ENCODE measurements around the gene XCR1.
"Not testable (repeated sequence)": the region's sequence is repeated elsewhere in the genome, so short reads cannot be mapped to it uniquely, and the experiment has no call there.

- TF ChIP-seq TEAD4 (CRISPR knock-in tag; IDR thresholded peaks at IDR 0.05); CTCF (IDR thresholded peaks at IDR 0.05); SMAD4 (CRISPR knock-in tag; IDR thresholded peaks at IDR 0.05); FOXJ3 (CRISPR knock-in tag; IDR thresholded peaks at IDR 0.05; ENCODE audit: borderline replicate concordance); ATF1 (CRISPR knock-in tag; IDR thresholded peaks at IDR 0.05); ZNF317 (CRISPR knock-in tag; IDR thresholded peaks at IDR 0.05; ENCODE audit: borderline replicate concordance, low read depth); ZNF416 (CRISPR knock-in tag; IDR thresholded peaks at IDR 0.05); TCF7 (CRISPR knock-in tag; IDR thresholded peaks at IDR 0.05; ENCODE audit: low read depth): not testable (repeated sequence)
- TF ChIP-seq, protein P1, sequence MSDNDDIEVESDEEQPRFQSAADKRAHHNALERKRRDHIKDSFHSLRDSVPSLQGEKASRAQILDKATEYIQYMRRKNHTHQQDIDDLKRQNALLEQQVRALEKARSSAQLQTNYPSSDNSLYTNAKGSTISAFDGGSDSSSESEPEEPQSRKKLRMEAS (CRISPR knock-in tag; IDR thresholded peaks at IDR 0.05), result not testable (repeated sequence)
- TF ChIP-seq, protein P2, sequence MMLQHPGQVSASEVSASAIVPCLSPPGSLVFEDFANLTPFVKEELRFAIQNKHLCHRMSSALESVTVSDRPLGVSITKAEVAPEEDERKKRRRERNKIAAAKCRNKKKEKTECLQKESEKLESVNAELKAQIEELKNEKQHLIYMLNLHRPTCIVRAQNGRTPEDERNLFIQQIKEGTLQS (CRISPR knock-in tag; conservative IDR thresholded peaks at IDR 0.05), result not testable (repeated sequence)
- TF ChIP-seq, protein P3, sequence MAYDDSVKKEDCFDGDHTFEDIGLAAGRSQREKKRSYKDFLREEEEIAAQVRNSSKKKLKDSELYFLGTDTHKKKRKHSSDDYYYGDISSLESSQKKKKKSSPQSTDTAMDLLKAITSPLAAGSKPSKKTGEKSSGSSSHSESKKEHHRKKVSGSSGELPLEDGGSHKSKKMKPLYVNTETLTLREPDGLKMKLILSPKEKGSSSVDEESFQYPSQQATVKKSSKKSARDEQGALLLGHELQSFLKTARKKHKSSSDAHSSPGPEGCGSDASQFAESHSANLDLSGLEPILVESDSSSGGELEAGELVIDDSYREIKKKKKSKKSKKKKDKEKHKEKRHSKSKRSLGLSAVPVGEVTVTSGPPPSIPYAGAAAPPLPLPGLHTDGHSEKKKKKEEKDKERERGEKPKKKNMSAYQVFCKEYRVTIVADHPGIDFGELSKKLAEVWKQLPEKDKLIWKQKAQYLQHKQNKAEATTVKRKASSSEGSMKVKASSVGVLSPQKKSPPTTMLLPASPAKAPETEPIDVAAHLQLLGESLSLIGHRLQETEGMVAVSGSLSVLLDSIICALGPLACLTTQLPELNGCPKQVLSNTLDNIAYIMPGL (CRISPR knock-in tag; IDR thresholded peaks at IDR 0.05), result not testable (repeated sequence)
Measured at GRCh38 chr3:45997499-45997898, 29.8 kb downstream of the XCR1 start.
